ENCODE measurements around the gene ZFAND3.
"Not testable (repeated sequence)": the region's sequence is repeated elsewhere in the genome, so short reads cannot be mapped to it uniquely, and the experiment has no call there.

ZFAND3 gene

GRCh38 chr6:37865504-37865903, 46.0 kb downstream of the ZFAND3 start:
- DNase-seq (ENCODE audit: low spot score), result no peak

- no peak for DNase-seq (ENCODE audit: low spot score)
Measured at GRCh38 chr6:37866590-37867507, 47.3 kb downstream of the ZFAND3 start.

- no peak for DNase-seq (ENCODE audit: low spot score)
Measured at GRCh38 chr6:37867756-37868446, 48.4 kb downstream of the ZFAND3 start.

DNA sequence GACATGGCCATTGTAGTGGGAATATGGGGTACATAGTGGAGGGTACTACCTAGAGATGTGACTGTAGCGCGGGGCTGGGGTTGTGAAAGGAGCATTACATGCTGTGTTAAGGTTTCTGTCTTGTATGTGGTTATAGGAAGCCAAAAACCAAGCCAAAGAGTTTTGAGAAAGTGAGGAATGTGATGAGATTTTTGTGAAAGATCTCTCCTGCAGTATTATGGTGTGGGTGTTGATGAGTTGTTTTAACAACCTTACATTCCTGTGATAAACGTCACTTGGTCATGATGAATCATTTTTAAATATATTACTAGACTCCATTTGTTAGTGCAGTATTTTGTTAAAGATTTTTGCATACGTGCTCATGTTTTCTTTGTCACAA, 48.9 kb downstream of the ZFAND3 start:
- no peak for DNase-seq (ENCODE audit: low spot score)

DNA sequence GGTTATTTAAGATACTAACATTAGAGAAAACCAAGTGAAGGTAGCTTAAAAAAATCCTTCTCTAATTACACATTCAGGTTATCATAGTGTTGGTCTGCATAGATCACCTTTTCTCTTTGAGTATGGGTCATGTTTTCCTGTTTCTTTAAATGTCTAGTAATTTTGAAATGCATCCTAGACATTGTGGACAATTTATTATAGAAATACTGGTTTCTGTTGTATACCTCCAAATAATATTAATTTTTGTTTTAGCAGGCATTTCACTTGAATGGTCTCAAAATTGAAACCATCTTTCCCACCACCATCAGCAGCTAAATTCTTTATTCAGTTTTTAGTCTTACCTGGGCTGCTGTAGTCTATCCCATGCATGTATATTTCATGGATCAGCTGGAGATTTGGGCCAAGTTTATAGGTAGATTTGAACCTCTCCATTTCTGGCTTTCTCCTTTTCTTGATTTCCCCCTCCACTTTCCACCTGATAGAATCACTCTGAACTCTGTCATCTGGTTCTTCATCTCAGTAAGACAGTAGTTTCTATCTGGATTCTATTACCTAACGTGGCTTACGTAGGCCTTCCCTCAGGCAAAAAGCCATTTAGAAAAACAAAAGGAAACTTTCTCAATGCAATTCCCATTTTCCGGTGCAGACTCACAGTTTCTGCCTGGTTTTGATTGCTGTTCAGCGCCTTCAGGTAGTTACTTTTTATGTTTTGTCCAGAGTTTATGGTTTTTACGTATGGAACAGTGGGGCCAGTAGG, 52.3 kb downstream of the ZFAND3 start:
- DNase-seq (ENCODE audit: low spot score), result no peak

GRCh38 chr6:37872373-37872745, 52.8 kb downstream of the ZFAND3 start:
- DNase-seq (ENCODE audit: low spot score), result no peak

GRCh38 chr6:37874726-37875125, 55.2 kb downstream of the ZFAND3 start:
- DNase-seq (ENCODE audit: low spot score), result no peak

DNA sequence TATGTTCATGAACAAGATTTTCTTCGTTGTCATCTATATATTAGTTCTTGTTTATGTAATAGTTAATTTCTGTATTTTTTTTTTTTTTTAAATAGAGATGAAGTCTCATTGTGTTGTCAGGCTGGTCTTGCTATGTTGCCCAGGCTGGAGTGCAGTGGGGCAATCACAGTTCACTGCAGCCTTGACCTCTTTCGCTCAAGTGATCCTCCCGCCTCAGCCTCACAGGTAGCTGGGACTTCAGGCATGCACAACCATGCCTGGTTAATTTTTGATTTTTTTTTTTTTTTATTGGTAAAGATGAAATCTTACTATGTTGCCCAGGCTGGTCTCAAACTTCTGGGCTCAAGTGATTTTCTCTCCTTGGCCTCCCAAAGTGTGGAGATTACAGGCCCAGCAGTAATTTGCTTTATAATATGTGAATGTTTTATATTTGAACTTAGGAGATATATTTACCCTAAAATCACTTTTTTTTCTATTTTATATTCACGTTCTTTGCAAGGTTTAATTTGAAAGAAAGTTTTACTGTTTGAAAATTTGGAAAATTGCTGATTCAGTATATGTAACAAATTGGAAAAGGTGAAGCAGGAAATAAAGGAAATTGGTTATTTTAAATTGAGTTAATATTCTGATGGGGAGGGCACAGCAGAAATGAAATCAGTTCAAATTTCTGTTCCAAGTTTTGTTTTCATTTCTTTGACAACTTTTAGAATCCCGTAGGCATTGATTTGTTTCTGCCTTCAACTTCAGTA, 56.2 kb downstream of the ZFAND3 start:
- DNase-seq (ENCODE audit: low spot score), result no peak

GRCh38 chr6:37876843-37877242, 57.3 kb downstream of the ZFAND3 start:
- DNase-seq (ENCODE audit: low spot score), result no peak

- no peak for DNase-seq (ENCODE audit: low spot score)
Measured at GRCh38 chr6:37877373-37878149, 58.0 kb downstream of the ZFAND3 start.

DNA sequence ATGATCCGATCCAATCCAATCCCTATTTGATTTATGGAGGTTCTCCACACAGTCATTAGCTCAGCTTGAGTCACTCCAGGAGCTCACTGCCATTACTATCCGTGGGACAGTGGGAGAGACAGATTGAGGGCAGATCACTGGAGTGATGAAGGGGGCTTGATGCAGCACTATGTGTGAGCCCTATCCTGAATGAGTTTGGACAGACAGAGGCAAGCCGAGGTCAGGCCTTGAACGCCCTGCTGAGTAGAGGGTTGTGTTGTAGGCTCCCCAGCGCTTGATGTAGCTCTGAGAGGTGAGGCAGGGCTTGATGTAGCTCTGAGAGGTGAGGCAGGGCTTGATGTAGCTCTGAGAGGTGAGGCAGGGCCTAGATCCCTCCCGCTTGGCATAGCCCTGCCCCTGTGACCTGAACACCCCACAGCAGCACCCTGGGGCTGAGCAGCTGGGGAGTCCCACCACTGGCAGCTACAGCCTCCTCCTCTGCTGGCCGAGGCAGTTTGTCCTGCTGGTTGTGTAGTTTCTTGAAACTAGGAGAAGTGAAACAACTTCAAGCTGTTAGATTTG, 58.7 kb downstream of the ZFAND3 start:
- DNase-seq (ENCODE audit: low spot score), result no peak

DNA sequence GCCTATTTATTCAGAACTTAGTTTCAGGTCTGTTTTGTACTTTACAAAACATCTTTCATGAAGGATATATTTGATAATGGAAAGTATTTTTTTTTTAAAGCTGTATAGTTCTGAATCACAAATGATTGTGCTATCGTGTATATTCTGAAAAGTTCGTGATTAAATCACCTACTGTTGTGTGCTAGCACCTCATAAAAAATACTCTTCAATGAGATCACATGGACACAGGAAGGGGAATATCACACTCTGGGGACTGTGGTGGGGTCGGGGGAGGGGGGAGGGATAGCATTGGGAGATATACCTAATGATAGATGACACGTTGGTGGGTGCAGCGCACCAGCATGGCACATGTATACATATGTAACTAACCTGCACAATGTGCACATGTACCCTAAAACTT, 61.1 kb downstream of the ZFAND3 start:
- DNase-seq (ENCODE audit: low spot score), result not testable (repeated sequence)

DNA sequence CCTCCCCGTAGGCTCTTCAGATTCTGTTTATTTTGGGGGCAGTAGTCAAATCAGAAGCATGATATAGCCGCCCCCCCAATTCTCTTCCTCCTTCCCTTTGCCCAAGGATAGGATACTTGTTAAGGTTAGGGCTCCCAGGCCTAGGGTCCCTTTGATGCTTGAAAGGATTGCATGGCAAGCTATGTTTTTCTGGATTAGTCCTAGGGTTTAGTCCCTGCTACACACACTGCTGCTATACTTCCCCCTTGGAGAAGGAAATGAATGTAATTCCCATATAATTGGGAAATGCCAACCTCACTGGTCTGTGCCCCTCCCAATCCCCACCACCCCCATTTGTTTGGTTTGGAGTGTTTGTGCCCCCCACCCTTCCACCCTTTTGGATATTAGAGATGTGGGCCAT, 62.8 kb downstream of the ZFAND3 start:
- no peak for DNase-seq (ENCODE audit: low spot score)

DNA sequence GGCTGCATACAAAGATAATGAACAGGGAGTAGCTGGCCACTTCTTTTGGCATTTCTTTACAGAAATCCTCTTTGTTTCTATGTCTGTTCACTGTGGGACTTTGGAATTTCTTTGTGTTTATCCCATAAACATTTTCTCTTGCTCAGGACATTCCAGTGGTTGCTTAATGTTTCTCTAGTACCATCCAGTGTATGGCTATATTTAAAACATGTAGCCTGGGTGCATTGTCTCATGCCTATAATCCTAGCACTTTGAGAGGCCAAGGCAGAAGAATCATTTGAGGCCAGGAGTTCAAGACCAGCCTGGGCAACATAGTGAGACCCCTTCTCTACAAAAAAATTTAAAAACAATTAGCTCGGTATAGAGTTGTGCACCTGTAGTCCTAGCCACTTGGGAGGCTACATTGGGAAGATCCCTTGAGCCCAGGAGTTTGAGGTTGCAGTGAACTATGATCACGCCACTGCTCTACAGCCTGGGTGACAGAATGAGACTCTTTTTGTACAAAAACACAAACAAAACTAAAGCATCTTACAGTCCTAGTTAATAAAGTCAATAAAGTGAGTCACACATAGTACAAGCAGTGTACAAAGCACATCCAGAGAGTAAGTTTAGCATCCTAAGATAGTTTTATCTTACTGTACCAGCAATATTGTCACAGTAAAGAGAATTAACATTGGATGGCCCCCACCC, 63.3 kb downstream of the ZFAND3 start:
- no peak for DNase-seq (ENCODE audit: low spot score)

- DNase-seq (ENCODE audit: low spot score), result no peak
Measured at GRCh38 chr6:37884548-37884947, 65.0 kb downstream of the ZFAND3 start.

- no peak for DNase-seq (ENCODE audit: low spot score)
Measured at GRCh38 chr6:37889051-37889450, 69.5 kb downstream of the ZFAND3 start.

DNA sequence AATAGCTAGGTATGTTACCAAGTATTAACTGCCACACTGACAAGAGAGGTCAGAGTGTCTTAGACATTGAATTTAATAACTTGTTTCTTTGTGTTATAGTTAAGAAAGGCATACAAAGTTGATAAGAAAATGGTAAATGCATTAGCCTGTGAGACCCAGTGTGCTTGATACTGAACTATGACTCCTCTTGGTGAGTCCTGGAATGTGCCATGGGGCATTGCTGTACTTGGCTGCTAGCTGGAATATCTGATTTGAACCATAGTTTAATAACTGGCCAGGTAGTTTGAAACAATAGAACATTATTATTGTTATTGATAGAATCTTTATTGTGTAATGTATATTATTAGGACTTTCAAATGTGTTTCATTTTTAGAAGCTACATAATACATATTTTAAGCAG, 70.0 kb downstream of the ZFAND3 start:
- no peak for DNase-seq (ENCODE audit: low spot score)

DNA sequence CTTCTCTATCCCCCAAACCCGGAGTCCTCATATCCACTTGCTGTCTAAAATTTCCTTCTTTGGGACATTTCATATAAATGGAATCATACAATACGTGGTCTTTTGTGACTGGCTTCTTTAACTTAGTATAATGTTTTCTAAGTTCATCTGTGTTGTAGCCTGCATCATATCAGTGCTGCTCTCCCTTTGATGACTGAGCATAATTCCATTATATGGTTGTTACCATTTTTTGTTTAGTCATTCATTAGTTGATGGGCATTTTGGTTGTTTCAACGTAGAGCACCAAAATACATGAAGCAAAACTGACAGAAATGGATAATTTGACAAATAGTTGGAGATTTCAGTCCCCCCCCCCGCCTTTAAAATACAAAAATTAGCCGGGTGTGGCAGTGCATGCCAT, 71.5 kb downstream of the ZFAND3 start:
- DNase-seq (ENCODE audit: low spot score), result no peak

- no peak for DNase-seq (ENCODE audit: low spot score)
Measured at GRCh38 chr6:37893257-37893656, 73.7 kb downstream of the ZFAND3 start.

DNA sequence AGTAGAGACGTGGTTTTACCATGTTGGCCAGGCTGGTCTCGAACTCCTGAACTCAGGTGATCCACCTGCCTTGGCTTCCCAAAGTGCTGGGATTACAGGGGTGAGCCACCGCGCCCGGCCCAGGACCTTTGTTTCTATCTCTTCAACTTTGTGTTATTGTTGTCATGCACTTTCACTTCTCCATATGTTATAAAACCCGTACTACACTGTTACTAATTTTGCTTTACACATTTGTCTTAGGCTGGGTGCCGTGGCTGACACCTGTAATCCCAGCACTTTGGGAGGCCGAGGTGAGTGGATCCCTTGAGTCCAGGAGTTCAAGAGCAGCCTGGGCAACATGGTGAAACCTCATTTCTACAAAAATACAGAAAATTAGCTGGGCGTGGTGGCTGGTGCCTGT, 74.2 kb downstream of the ZFAND3 start:
- not testable (repeated sequence) for DNase-seq (ENCODE audit: low spot score)
